SK-N-SH treated with all-trans-retinoic acid at 6 μM for 48 hours (cell line): ENCODE measurements around the gene YEATS4.

Experiments used
- ATAC-seq: fragments of 200-7000 bp; cut with Tn5 transposase; 3 replicates; pipeline ENCODE4 v1.9.1; 2020; ENCODE audit warnings: mild to moderate bottlenecking, moderate library complexity
- ARNTL ChIP-seq: fragments of 450-650 bp; formaldehyde crosslinking; IDR thresholded peaks from 2 replicates; pipeline ENCODE4 v1.5.0; 2020; ENCODE audit warnings: low read depth, mild to moderate bottlenecking, moderate library complexity, borderline replicate concordance
- BACH2 ChIP-seq: fragments of 250-450 bp; sonication (Bioruptor Pico); IDR thresholded peaks from 2 replicates; pipeline ENCODE4 v1.9.0; 2021; ENCODE audit warnings: mild to moderate bottlenecking, borderline replicate concordance
- CSDC2 ChIP-seq: fragments of 250-450 bp; sonication (Bioruptor Pico); IDR thresholded peaks from 2 replicates; pipeline ENCODE4 v1.5.0; 2020; ENCODE audit warnings: mild to moderate bottlenecking, moderate library complexity
- CSRNP3 ChIP-seq: fragments of 250-450 bp; sonication (Bioruptor Pico); IDR thresholded peaks from 2 replicates; pipeline ENCODE4 v1.5.1; 2021; ENCODE audit warnings: mild to moderate bottlenecking, moderate library complexity
- GLIS3 ChIP-seq: fragments of 250-450 bp; sonication (Bioruptor Pico); IDR thresholded peaks from 2 replicates; pipeline ENCODE4 v1.5.0; 2020; ENCODE audit warnings: mild to moderate bottlenecking, moderate library complexity
- OSR1 ChIP-seq: fragments of 250-450 bp; sonication (Bioruptor Pico); IDR thresholded peaks from 2 replicates; pipeline ENCODE4 v1.8.0; 2022; ENCODE audit warnings: moderate library complexity, mild to moderate bottlenecking, inconsistent platforms
- PATZ1 ChIP-seq: fragments of 250-450 bp; sonication (Bioruptor Pico); IDR thresholded peaks from 2 replicates; pipeline ENCODE4 v1.8.0; 2020; ENCODE audit warnings: mild to moderate bottlenecking, moderate library complexity, borderline replicate concordance
- POU6F1 ChIP-seq: fragments of 250-450 bp; sonication (Bioruptor Pico); IDR thresholded peaks from 2 replicates; pipeline ENCODE4 v1.8.0; 2021; ENCODE audit warnings: low read depth, mild to moderate bottlenecking, moderate library complexity, borderline replicate concordance
- PPARA ChIP-seq: fragments of 250-450 bp; sonication (Bioruptor Pico); IDR thresholded peaks from 2 replicates; pipeline ENCODE4 v1.5.0; 2020; ENCODE audit warnings: mild to moderate bottlenecking, borderline replicate concordance
- SNAI2 ChIP-seq: fragments of 250-450 bp; sonication (Bioruptor Pico); IDR thresholded peaks from 2 replicates; pipeline ENCODE4 v1.5.0; 2020; ENCODE audit warnings: mild to moderate bottlenecking, moderate library complexity
- TCF4 ChIP-seq: fragments of 250-450 bp; sonication (Bioruptor Pico); IDR thresholded peaks from 2 replicates; pipeline ENCODE4 v1.8.0; 2021; ENCODE audit warnings: mild to moderate bottlenecking, moderate library complexity, borderline replicate concordance
- TOX ChIP-seq: fragments of 250-450 bp; sonication (Bioruptor Pico); IDR thresholded peaks from 2 replicates; pipeline ENCODE4 v1.8.0; 2021; ENCODE audit warnings: mild to moderate bottlenecking, moderate library complexity, borderline replicate concordance
- TSHZ2 ChIP-seq: fragments of 250-450 bp; sonication (Bioruptor Pico); IDR thresholded peaks from 2 replicates; pipeline ENCODE4 v1.5.0; 2020; ENCODE audit warnings: mild to moderate bottlenecking, moderate library complexity
- ZC3H10 ChIP-seq: fragments of 250-450 bp; sonication (Bioruptor Pico); IDR thresholded peaks from 2 replicates; pipeline ENCODE4 v1.5.1; 2021; ENCODE audit warnings: mild to moderate bottlenecking, moderate library complexity
- ZFP30 ChIP-seq: fragments of 450-650 bp; formaldehyde crosslinking; IDR thresholded peaks from 2 replicates; pipeline ENCODE4 v1.5.0; 2022; ENCODE audit warnings: mild to moderate bottlenecking, moderate library complexity
- ZNF565 ChIP-seq: fragments of 450-650 bp; formaldehyde crosslinking; conservative IDR thresholded peaks from 2 replicates; pipeline ENCODE4 v1.5.0; 2020; ENCODE audit warnings: low read depth, mild to moderate bottlenecking, moderate library complexity
- ZNF8 ChIP-seq: fragments of 450-650 bp; formaldehyde crosslinking; IDR thresholded peaks from 2 replicates; pipeline ENCODE4 v1.5.0; 2020; ENCODE audit warnings: mild to moderate bottlenecking, moderate library complexity

The YEATS4 gene

GRCh38 chr12:69338120-69338859 lies 21.3 kb upstream of the YEATS4 start:
- TF ChIP-seq CSRNP3 (CRISPR knock-in tag) (no peak), TOX (no peak), CSDC2 (CRISPR knock-in tag) (no peak), BACH2 (no peak), ARNTL (no peak), TCF4 (no peak), SNAI2 (no peak), POU6F1 (no peak), PPARA (CRISPR knock-in tag) (no peak), ZFP30 (CRISPR knock-in tag) (no peak), OSR1 (CRISPR knock-in tag) (no peak), TSHZ2 (no peak), PATZ1 (CRISPR knock-in tag) (no peak), ZNF8 (CRISPR knock-in tag) (no peak), GLIS3 (CRISPR knock-in tag) (no peak)
- ATAC-seq, result no peak

GRCh38 chr12:69338936-69339335 lies 20.6 kb upstream of the YEATS4 start:
- no peak for ATAC-seq
- TF ChIP-seq SNAI2, result no peak
- TF ChIP-seq CSRNP3 (CRISPR knock-in tag), result no peak
- no peak for TF ChIP-seq ZNF565 (CRISPR knock-in tag)
- TF ChIP-seq TSHZ2, result no peak
- no peak for TF ChIP-seq PATZ1 (CRISPR knock-in tag)
- no peak for TF ChIP-seq ZC3H10 (CRISPR knock-in tag)
